SU-DHL-6 (cell line): ENCODE data around the gene NOTCH4.

Experiments used
- H2AFZ ChIP-seq: fragments of 200-600 bp; sonication (generic); 2 replicates; pipeline ENCODE4 v1.6.1; 2014; ENCODE audit warnings: low read depth, mild to moderate bottlenecking, moderate library complexity, mixed read lengths, antibody characterized with exemption, low read length; ENCODE audit not compliant: severe bottlenecking
- H3F3A ChIP-seq: fragments of 200-600 bp; shearing (Covaris generic); 2 replicates; pipeline ENCODE4 v1.6.0; 2016; ENCODE audit warnings: antibody characterized with exemption, mild to moderate bottlenecking; ENCODE audit not compliant: insufficient read depth
- H3K27ac ChIP-seq: fragments of 200-600 bp; sonication (generic); 2 replicates; pipeline ENCODE4 v1.5.1; 2016; ENCODE audit warnings: low read depth, mild to moderate bottlenecking, low read length, moderate library complexity, mixed read lengths
- H3K27me3 ChIP-seq: fragments of 200-600 bp; sonication (generic), shearing (Covaris generic); 2 replicates; pipeline ENCODE4 v1.6.0; 2014; ENCODE audit warnings: mild to moderate bottlenecking, low read length
- H3K36me3 ChIP-seq: fragments of 200-600 bp; sonication (generic); 2 replicates; pipeline ENCODE4 v1.6.1; 2014; ENCODE audit warnings: mild to moderate bottlenecking, low read length, mixed read lengths
- H3K4me2 ChIP-seq: fragments of 300-600, 200-600 bp; shearing (Covaris generic), sonication (generic); 2 replicates; pipeline ENCODE4 v1.6.0; 2014; ENCODE audit warnings: low read length, low read depth, mild to moderate bottlenecking; ENCODE audit not compliant: poor library complexity, severe bottlenecking
- H3K4me3 ChIP-seq: fragments of 200-600 bp; sonication (generic); 2 replicates; pipeline ENCODE4 v1.5.1; 2014; ENCODE audit warnings: antibody characterized with exemption, low read length, mild to moderate bottlenecking, mixed read lengths; ENCODE audit not compliant: insufficient read depth, poor library complexity, severe bottlenecking
- H3K79me2 ChIP-seq: fragments of 200-600 bp; sonication (generic); 2 replicates; pipeline ENCODE4 v1.6.1; 2014; ENCODE audit warnings: mild to moderate bottlenecking, low read length, moderate library complexity; ENCODE audit not compliant: insufficient read depth
- H3K9ac ChIP-seq: fragments of 200-600 bp; sonication (generic); 2 replicates; pipeline ENCODE4 v1.7.0; 2014; ENCODE audit warnings: mild to moderate bottlenecking, low read length
- H3K9me2 ChIP-seq: fragments of 200-600 bp; sonication (generic); replicated peaks from 2 replicates; pipeline ENCODE4 v1.6.1; 2014; ENCODE audit warnings: low read length; ENCODE audit not compliant: insufficient read depth
- H3K9me3 ChIP-seq: fragments of 200-600 bp; sonication (generic); 2 replicates; pipeline ENCODE4 v1.6.1; 2014; ENCODE audit warnings: low read length, mixed read lengths; ENCODE audit not compliant: insufficient read depth
- H4K20me1 ChIP-seq: fragments of 200-600 bp; sonication (generic); 2 replicates; pipeline ENCODE4 v1.6.1; 2014; ENCODE audit warnings: low read depth, mild to moderate bottlenecking, antibody characterized with exemption, low read length, moderate library complexity, mixed read lengths
- CTCF ChIP-seq: fragments of 200-600 bp; sonication (generic); IDR thresholded peaks from one replicate; pipeline ENCODE4 v1.5.1; 2017; ENCODE audit warnings: antibody characterized with exemption, mild to moderate bottlenecking, low read length, moderate library complexity; ENCODE audit not compliant: insufficient read depth, poor library complexity, severe bottlenecking
- EZH2phosphoT487 ChIP-seq: fragments of 200-600 bp; sonication (generic), shearing (Covaris generic); conservative IDR thresholded peaks from 2 replicates; pipeline ENCODE4 v1.6.1; 2018; ENCODE audit warnings: mild to moderate bottlenecking, antibody characterized with exemption, low read length, moderate library complexity, mixed read lengths

The NOTCH4 gene

GRCh38 chr6:32195902-32196681 lies 27.8 kb downstream of the NOTCH4 start:
- Histone ChIP-seq H3K9me2 (no peaks in the 10 kb centered on the region), H3K9me3 (no peaks in the 10 kb centered on the region), H3K4me2 (peak overlapping the region; percentile 72), H3K27ac (peak overlapping the region; percentile 55), H3K36me3 (no peaks in the 10 kb centered on the region), H3F3A (peaks cover 43% of the 10 kb centered on the region), H4K20me1 (no peaks in the 10 kb centered on the region), H3K9ac (peak overlapping the region; percentile 71), H2AFZ (peak overlapping the region; percentile 16), H3K4me3 (peak overlapping the region; percentile 62), H3K79me2 (peaks cover 13% of the 10 kb centered on the region), H3K27me3 (no peaks in the 10 kb centered on the region)
- TF ChIP-seq EZH2phosphoT487 (no peak), CTCF (no peak)

DNA sequence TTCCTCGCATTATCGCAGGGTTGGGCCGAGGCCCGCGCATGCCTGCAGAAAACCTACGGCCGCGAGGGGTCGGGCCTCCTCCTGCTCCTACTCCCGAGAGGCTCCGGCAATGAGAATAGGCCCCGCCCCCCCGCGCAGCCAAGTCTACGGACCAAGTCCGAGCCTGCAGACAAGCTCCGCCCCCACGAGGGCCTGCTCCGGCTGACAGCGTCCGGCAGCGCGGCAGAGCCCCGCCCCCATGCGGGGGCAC lies 28.3 kb downstream of the NOTCH4 start:
- Histone ChIP-seq H3K4me3 (no peak overlapping the region), H3K27ac (no peak overlapping the region), H3K9ac (peak overlapping the region; percentile 71), H3K9me2 (no peaks in the 10 kb centered on the region), H2AFZ (no peak overlapping the region), H3K4me2 (peak overlapping the region; percentile 85), H3K79me2 (peaks cover 13% of the 10 kb centered on the region), H3K9me3 (no peaks in the 10 kb centered on the region), H4K20me1 (no peaks in the 10 kb centered on the region), H3K36me3 (no peaks in the 10 kb centered on the region), H3K27me3 (no peaks in the 10 kb centered on the region), H3F3A (peaks cover 47% of the 10 kb centered on the region)
- TF ChIP-seq CTCF (no peak), EZH2phosphoT487 (no peak)

DNA sequence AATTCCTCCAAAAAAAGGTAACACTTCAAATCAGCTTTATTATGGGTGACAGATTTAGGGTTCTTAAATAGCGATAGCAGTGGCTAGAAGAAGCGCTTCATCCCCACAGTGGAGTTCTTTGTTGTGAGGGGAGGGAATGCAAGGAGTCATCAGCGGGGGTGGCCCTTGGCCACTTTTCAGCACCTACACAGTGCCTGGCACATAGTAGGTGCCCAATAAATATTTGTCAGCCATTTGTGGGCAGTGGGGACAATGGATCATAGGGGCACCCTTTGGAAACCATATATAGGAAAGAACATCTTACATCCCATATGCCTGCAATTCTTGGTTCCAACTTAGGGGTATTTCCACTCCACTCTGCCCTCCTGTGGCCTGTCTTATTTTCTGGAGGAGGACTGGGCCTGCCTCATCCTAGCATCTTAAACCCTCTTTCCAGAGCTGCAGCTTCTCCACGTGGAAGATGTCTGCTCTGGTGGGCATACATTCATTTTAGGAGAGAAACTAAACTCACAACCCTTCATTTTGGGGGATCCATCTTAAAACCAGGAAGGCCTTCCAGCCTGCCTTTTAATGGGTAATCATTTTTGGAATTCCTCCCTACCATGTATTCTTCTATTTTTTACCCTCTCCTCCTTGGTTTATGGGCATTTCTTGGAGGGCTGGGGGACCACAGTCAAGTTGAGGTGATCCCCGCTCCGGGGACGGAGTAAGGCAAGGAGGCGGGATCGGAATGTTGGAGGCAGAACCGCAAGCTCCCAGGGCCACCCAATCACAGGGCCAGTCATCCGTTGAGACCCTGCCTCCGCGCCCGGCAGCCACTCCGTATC lies 28.8 kb downstream of the NOTCH4 start:
- Histone ChIP-seq H3K4me3 (peak overlapping the region; percentile 59), H3K27ac (peak overlapping the region; percentile 58), H2AFZ (peak overlapping the region; percentile 24), H3K9ac (peak overlapping the region; percentile 66), H3K9me2 (no peaks in the 10 kb centered on the region), H4K20me1 (no peaks in the 10 kb centered on the region), H3F3A (peaks cover 47% of the 10 kb centered on the region), H3K9me3 (no peaks in the 10 kb centered on the region), H3K36me3 (no peaks in the 10 kb centered on the region), H3K27me3 (no peaks in the 10 kb centered on the region), H3K79me2 (peaks cover 13% of the 10 kb centered on the region), H3K4me2 (peak overlapping the region; percentile 85)
- TF ChIP-seq EZH2phosphoT487 (no peak), CTCF (peak; percentile 75)
